ENCODE results near the gene PARP16.
"Not testable (repeated sequence)": the region's sequence is repeated elsewhere in the genome, so short reads cannot be mapped to it uniquely, and the experiment has no call there.

The PARP16 gene

DNA sequence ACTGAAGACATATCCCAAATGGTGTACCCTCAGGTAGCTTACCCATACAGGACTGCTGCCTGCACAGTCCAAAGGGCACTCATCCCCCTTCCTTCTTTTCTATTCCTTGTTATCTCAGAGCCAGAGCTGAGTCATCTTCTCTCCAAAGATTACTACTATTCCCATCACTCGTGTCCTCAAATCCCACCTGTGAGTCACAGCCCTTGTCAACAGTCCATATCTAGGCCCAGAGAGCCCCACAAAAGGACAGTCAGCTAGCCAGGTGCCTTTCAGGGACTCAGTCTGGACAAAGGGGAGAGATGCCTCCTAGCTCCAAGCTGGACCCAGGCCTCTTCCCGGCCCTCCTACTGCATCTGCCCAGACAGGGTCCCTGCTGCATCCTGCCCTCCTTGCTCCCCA is 11.0 kb downstream of the PARP16 start:
- TF ChIP-seq EZH2 (IDR thresholded peaks at IDR 0.05) (no peak), POLR2AphosphoS5 (IDR thresholded peaks at IDR 0.05; ENCODE audit: borderline replicate concordance, low read depth, low read length) (no peak), FOXP2 (optimal IDR thresholded peaks at IDR 0.05; ENCODE audit: control extremely low read depth, extremely low read length, insufficient read depth) (no peak)
- Histone ChIP-seq H3K9me3 (ENCODE audit: low read depth, low read length) (no peaks in the 10 kb centered on the region), H3K9ac (ENCODE audit: insufficient read length) (no peak overlapping the region), H3K36me3 (ENCODE audit: insufficient read depth, low read length) (no peaks in the 10 kb centered on the region), H3K27ac (no peak overlapping the region), H3K4me3 (no peak overlapping the region)
- DNase-seq (ENCODE audit: low read depth, low spot score): no peak

DNA sequence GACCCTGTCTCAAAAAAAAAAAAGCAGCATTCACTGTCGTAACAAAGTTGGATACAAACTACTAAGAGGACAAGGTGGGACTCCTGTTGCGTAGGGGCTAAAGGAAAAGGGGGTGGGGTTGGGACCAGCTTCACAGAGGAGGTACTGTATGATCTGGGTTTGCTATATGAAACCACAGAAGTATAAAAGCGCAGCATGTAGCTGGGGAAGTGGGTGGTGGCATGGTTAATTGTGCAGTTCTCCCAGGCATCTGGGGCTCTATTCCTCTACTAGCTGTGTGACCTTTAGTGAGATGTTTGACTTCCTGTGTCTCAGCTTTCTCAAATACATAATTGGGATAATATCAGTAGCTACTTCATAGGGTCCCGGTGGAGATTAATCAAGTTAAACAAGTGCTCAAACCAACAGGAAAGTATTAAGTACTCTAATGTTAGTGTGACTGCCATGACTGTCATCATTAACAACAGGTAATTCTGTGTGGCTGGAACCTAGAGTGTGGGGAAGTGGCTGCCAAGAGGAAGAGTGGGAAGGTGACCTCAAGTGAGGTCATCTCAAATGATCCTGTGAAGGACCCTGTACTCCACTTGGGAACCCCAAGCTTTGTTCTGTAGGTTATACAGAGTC is 11.5 kb downstream of the PARP16 start:
- Histone ChIP-seq H3K36me3 (ENCODE audit: insufficient read depth, low read length) (peaks cover 3% of the 10 kb centered on the region; the same call in 1 of the 2 replicates), H3K9ac (ENCODE audit: insufficient read length) (no peak overlapping the region), H3K9me3 (ENCODE audit: low read depth, low read length) (no peaks in the 10 kb centered on the region), H3K27ac (no peak overlapping the region), H3K4me3 (no peak overlapping the region)
- no peak for DNase-seq (ENCODE audit: low read depth, low spot score)
- TF ChIP-seq FOXP2 (optimal IDR thresholded peaks at IDR 0.05; ENCODE audit: control extremely low read depth, extremely low read length, insufficient read depth): no peak
- TF ChIP-seq EZH2 (IDR thresholded peaks at IDR 0.05): no peak
- no peak for TF ChIP-seq POLR2AphosphoS5 (IDR thresholded peaks at IDR 0.05; ENCODE audit: borderline replicate concordance, low read depth, low read length)

DNA sequence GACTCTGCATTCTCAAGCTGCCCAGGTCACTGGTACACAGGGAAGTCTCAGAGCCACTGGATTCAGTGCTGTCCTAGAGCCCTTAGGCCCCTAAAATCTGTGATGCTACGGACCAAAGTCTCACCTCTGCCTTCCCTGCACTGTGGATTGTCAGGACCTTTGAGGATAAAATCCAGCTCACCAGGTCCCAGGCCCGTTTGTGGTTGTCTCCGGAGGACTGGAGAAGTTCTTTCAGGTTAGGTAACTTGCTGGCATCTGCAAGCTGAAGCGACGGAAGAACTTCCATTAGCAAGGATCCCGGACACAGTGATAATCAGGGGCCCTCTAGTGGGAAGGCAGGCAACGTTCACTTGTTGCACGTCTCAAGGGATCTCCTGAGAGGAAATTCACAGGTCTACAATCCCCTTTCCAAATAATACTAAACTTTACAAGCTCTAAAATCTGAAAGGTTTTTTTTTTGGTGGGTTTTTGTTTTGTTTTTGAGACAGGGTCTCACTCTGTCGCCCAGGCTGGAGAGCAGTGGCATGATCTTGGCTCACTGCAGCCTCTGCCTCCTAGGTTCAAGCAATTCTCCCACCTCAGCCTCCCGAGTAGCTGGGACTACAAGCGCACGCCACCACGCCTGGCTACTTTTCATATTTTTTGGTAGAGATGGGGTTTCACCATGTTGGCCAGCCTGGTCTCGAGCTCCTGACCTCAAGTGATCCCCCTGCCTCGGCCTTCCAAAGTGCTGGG is 15.7 kb downstream of the PARP16 start:
- H3K27ac ChIP-seq; H3K9ac ChIP-seq (ENCODE audit: insufficient read length); H3K9me3 ChIP-seq (ENCODE audit: low read depth, low read length); DNase-seq (ENCODE audit: low read depth, low spot score); H3K4me3 ChIP-seq: not testable (repeated sequence)
- H3K36me3 ChIP-seq (ENCODE audit: insufficient read depth, low read length): peaks cover 13% of the 10 kb centered on the region

DNA sequence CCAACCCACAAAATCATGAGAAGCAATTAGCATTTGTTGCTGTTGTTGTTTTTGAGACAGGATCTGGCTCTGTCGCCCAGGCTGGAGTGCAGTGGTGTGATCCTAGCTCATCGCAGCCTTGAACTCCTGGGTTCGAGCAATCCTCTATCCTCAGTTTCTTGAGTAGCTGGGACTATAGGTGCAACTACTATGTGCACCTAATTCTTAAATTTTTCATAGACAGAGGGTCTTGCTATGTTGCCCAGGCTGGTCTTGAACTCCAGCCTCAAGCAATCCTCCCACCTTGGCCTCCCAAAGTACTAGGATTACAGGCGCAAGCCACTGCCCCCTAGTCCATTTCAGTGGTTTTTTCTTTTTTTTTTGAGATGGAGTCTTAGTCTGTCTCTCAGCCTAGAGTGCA is 18.3 kb downstream of the PARP16 start:
- Histone ChIP-seq H3K4me3 (no peak overlapping the region), H3K9me3 (ENCODE audit: low read depth, low read length) (no peaks in the 10 kb centered on the region), H3K27ac (no peak overlapping the region), H3K36me3 (ENCODE audit: insufficient read depth, low read length) (peaks cover 13% of the 10 kb centered on the region), H3K9ac (ENCODE audit: insufficient read length) (no peak overlapping the region)
- no peak for TF ChIP-seq FOXP2 (optimal IDR thresholded peaks at IDR 0.05; ENCODE audit: control extremely low read depth, extremely low read length, insufficient read depth)
- TF ChIP-seq EZH2 (IDR thresholded peaks at IDR 0.05): no peak
- TF ChIP-seq POLR2AphosphoS5 (IDR thresholded peaks at IDR 0.05; ENCODE audit: borderline replicate concordance, low read depth, low read length): no peak
- DNase-seq (ENCODE audit: low read depth, low spot score): no peak

DNA sequence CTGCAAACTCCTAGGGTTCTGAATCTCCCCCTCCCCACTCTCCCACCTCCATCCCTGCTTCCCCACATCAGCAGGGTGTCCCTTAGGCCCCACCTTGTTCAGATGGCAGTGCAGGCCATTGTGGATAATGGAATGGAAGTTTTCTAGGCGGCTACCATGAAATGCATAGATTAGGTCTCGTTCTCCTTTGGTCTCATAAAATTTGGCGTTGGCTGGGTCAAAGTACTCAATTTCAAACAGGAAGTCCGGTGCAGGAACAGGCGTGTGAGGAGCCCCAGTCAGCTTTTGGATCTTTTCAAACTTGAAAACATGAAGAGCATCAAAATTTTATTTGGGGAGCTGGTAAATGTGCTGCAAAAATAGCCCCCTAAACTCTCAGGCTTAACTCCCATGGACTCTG is 20.2 kb downstream of the PARP16 start:
- TF ChIP-seq EZH2 (IDR thresholded peaks at IDR 0.05) (no peak), FOXP2 (optimal IDR thresholded peaks at IDR 0.05; ENCODE audit: control extremely low read depth, extremely low read length, insufficient read depth) (no peak), POLR2AphosphoS5 (IDR thresholded peaks at IDR 0.05; ENCODE audit: borderline replicate concordance, low read depth, low read length) (no peak)
- H3K9ac ChIP-seq (ENCODE audit: insufficient read length): no peak overlapping the region
- no peak overlapping the region for H3K27ac ChIP-seq
- no peak overlapping the region for H3K4me3 ChIP-seq
- H3K36me3 ChIP-seq (ENCODE audit: insufficient read depth, low read length): peaks cover 18% of the 10 kb centered on the region
- no peaks in the 10 kb centered on the region for H3K9me3 ChIP-seq (ENCODE audit: low read depth, low read length)
- no peak for DNase-seq (ENCODE audit: low read depth, low spot score)

DNA sequence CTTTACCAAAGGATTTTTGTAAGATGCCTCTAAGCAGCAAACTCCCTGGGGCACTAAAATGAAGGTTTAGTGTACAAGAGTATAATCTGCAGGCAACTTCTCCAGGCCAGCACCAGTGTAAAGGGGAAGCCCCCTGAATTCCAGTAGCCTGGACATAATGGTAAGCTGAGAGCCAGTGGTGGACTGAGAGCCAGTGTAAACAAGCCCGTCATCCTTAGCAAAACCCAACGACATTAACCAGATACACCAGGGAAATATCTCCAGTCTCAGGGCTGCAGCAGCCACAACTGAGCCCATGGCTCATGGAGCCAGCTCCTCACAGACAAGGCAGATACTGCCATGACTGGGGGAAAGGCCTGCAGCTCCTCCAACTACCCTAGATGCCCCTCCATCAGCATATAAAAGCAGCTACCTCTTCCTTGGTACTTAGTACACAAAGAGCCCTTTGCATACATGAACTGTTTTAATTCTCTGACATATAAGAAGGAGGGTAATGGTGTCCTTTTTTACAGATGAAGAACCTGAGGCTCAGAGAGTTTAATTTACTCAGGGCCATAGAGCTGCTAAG is 21.7 kb downstream of the PARP16 start:
- DNase-seq (ENCODE audit: low read depth, low spot score): no peak
- Histone ChIP-seq H3K36me3 (ENCODE audit: insufficient read depth, low read length) (peaks cover 23% of the 10 kb centered on the region), H3K27ac (no peak overlapping the region), H3K9me3 (ENCODE audit: low read depth, low read length) (no peaks in the 10 kb centered on the region), H3K9ac (ENCODE audit: insufficient read length) (no peak overlapping the region), H3K4me3 (no peak overlapping the region)
- TF ChIP-seq FOXP2 (optimal IDR thresholded peaks at IDR 0.05; ENCODE audit: control extremely low read depth, extremely low read length, insufficient read depth): no peak
- no peak for TF ChIP-seq EZH2 (IDR thresholded peaks at IDR 0.05)
- TF ChIP-seq POLR2AphosphoS5 (IDR thresholded peaks at IDR 0.05; ENCODE audit: borderline replicate concordance, low read depth, low read length): no peak

- no peak overlapping the region for H3K9ac ChIP-seq (ENCODE audit: insufficient read length)
- DNase-seq (ENCODE audit: low read depth, low spot score): no peak
- no peak overlapping the region for H3K27ac ChIP-seq
- no peak overlapping the region for H3K4me3 ChIP-seq
- no peak for TF ChIP-seq FOXP2 (optimal IDR thresholded peaks at IDR 0.05; ENCODE audit: control extremely low read depth, extremely low read length, insufficient read depth)
- TF ChIP-seq EZH2 (IDR thresholded peaks at IDR 0.05): no peak
- TF ChIP-seq POLR2AphosphoS5 (IDR thresholded peaks at IDR 0.05; ENCODE audit: borderline replicate concordance, low read depth, low read length): no peak
- no peaks in the 10 kb centered on the region for H3K9me3 ChIP-seq (ENCODE audit: low read depth, low read length)
- H3K36me3 ChIP-seq (ENCODE audit: insufficient read depth, low read length): peaks cover 28% of the 10 kb centered on the region; the same call in 1 of the 2 replicates
These were observed 23.4 kb downstream of the PARP16 start for GRCh38 chr15:65263313-65263712.

DNA sequence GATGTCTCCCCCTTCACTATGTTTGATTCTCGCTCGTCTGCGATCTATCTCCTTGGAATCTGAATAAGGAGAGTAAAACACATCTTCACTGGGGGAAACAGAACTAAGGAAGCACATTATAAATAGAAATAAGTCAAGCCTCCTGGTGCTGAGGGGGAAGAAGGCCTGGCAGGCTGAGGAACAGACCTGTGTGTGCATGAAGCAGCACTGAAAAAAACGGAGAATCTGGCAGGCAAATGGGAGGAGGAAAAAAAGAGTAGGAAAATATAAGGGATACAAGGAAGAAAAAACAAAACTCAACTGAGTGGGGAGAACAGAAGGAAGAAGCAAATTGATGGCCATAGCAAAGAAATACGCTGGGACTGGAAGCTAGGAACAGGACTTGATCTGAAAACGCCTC is 25.7 kb downstream of the PARP16 start:
- TF ChIP-seq POLR2AphosphoS5 (IDR thresholded peaks at IDR 0.05; ENCODE audit: borderline replicate concordance, low read depth, low read length) (no peak), FOXP2 (optimal IDR thresholded peaks at IDR 0.05; ENCODE audit: control extremely low read depth, extremely low read length, insufficient read depth) (no peak), EZH2 (IDR thresholded peaks at IDR 0.05) (no peak)
- Histone ChIP-seq H3K36me3 (ENCODE audit: insufficient read depth, low read length) (peaks cover 28% of the 10 kb centered on the region; the same call in 1 of the 2 replicates), H3K4me3 (no peak overlapping the region), H3K27ac (no peak overlapping the region), H3K9me3 (ENCODE audit: low read depth, low read length) (no peaks in the 10 kb centered on the region), H3K9ac (ENCODE audit: insufficient read length) (no peak overlapping the region)
- DNase-seq (ENCODE audit: low read depth, low spot score): no peak
